K562 (cell line): ENCODE results near the gene OR2V2. TPM values are rescaled to one million over a fixed set of nuclear protein-coding genes. Genes with fewer than 3 reads are reported as not detected.

Source experiments
- ATF4 ChIP-seq: fragments of 450-650 bp; formaldehyde crosslinking; IDR thresholded peaks from 2 replicates; pipeline ENCODE4 v1.4.0; 2022; ENCODE audit warnings: mild to moderate bottlenecking, moderate library complexity
- DACH1 ChIP-seq: fragments of 450-650 bp; IDR thresholded peaks from 2 replicates; pipeline ENCODE4 v1.6.1; 2018; ENCODE audit not compliant: partially characterized antibody
- DPF2 ChIP-seq: fragments of 450-650 bp; IDR thresholded peaks from 2 replicates; pipeline ENCODE4 v1.6.1; 2016
- EGR1 ChIP-seq: fragments of 450-650 bp; conservative IDR thresholded peaks from 2 replicates; pipeline ENCODE4 v1.6.1; 2017; ENCODE audit warnings: mild to moderate bottlenecking
- ESRRA ChIP-seq: fragments of 450-650 bp; IDR thresholded peaks from 2 replicates; pipeline ENCODE4 v1.6.1; 2014; ENCODE audit warnings: low read depth, mild to moderate bottlenecking, moderate library complexity, borderline replicate concordance
- ETV6 ChIP-seq, 3 experiments: fragments of 150-350 bp in 1 of 3; sonication (generic) in 1 of 3; formaldehyde crosslinking in 1 of 3; IDR thresholded peaks; 2 replicates each; pipeline versions ENCODE4 v1.6.1 to v1.8.0; 2014 to 2022; ENCODE audit warnings: borderline replicate concordance in 2 of 3, low read depth in 2 of 3, antibody characterized with exemption in 1 of 3, low read length in 1 of 3, mild to moderate bottlenecking in 1 of 3, missing genetic modification reagents in 1 of 3
- FOXK2 ChIP-seq, 2 experiments: fragments of 450-650 bp; IDR thresholded peaks in 1 of 2; conservative IDR thresholded peaks in 1 of 2; 2 replicates each; pipeline ENCODE4 v1.6.1; 2016; ENCODE audit warnings: low read depth in 2 of 2, mild to moderate bottlenecking in 1 of 2
- GTF2A2 ChIP-seq: IDR thresholded peaks from 2 replicates; pipeline ENCODE4 v1.6.1; 2016; ENCODE audit warnings: mild to moderate bottlenecking, missing genetic modification characterization, missing compliant biosample characterization
- GTF2B ChIP-seq: IDR thresholded peaks from 2 replicates; pipeline ENCODE4 v1.6.1; 2011; ENCODE audit not compliant: insufficient read length; ENCODE audit errors: extremely low read depth
- HDAC6 ChIP-seq: IDR thresholded peaks from 2 replicates; pipeline ENCODE4 v1.6.1; 2012; ENCODE audit warnings: low read depth, mild to moderate bottlenecking, control low read depth, inconsistent platforms, low read length, moderate library complexity
- JUN ChIP-seq, 2 experiments: sonication (generic) in 1 of 2; formaldehyde crosslinking in 1 of 2; IDR thresholded peaks; 2 replicates each; pipeline versions ENCODE4 v1.6.1 to v1.8.0; 2012 to 2022; ENCODE audit warnings: borderline replicate concordance in 2 of 2, mild to moderate bottlenecking in 2 of 2, improper control_type of control experiment in 1 of 2, low read depth in 1 of 2, low read length in 1 of 2, missing genetic modification reagents in 1 of 2
- MCM3 ChIP-seq: fragments of 450-650 bp; IDR thresholded peaks from 2 replicates; pipeline ENCODE4 v1.6.1; 2016
- SMAD1 ChIP-seq: fragments of 150-350 bp; IDR thresholded peaks from 2 replicates; pipeline ENCODE4 v1.6.1; 2014; ENCODE audit warnings: low read length, low read depth; ENCODE audit not compliant: partially characterized antibody
- SPI1 ChIP-seq: IDR thresholded peaks from 2 replicates; pipeline ENCODE4 v1.6.1; 2011; ENCODE audit warnings: low read depth, low read length, control low read depth, borderline replicate concordance
- TARDBP ChIP-seq: fragments of 450-650 bp; IDR thresholded peaks from 2 replicates; pipeline ENCODE4 v1.6.1; 2016
- THRAP3 ChIP-seq: fragments of 450-650 bp; IDR thresholded peaks from 2 replicates; pipeline ENCODE4 v1.6.1; 2016; ENCODE audit warnings: mild to moderate bottlenecking, inconsistent platforms, borderline replicate concordance
- XRCC3 ChIP-seq: fragments of 450-650 bp; IDR thresholded peaks from 2 replicates; pipeline ENCODE4 v1.6.1; 2017; ENCODE audit warnings: mild to moderate bottlenecking, moderate library complexity
- ZBTB2 ChIP-seq: fragments of 450-650 bp; IDR thresholded peaks from 2 replicates; pipeline ENCODE4 v1.6.1; 2016; ENCODE audit warnings: antibody characterized with exemption
- ZC3H11A ChIP-seq: IDR thresholded peaks from 2 replicates; pipeline ENCODE4 v1.6.1; 2012; ENCODE audit warnings: low read depth, low read length, improper control_type of control experiment
- ZNF24 ChIP-seq: fragments of 450-650 bp; IDR thresholded peaks from 2 replicates; pipeline ENCODE4 v1.6.1; 2016
- ZNF347 ChIP-seq: fragments of 450-650 bp; formaldehyde crosslinking; IDR thresholded peaks from 2 replicates; pipeline ENCODE4 v1.4.0; 2020; ENCODE audit warnings: low read depth, mild to moderate bottlenecking, moderate library complexity
- ZNF586 ChIP-seq: fragments of 450-650 bp; formaldehyde crosslinking; conservative IDR thresholded peaks from 2 replicates; pipeline ENCODE4 v1.4.0; 2020; ENCODE audit warnings: mild to moderate bottlenecking, moderate library complexity
- ZNF644 ChIP-seq: fragments of 200-800 bp; sonication (Bioruptor generic); IDR thresholded peaks from 2 replicates; pipeline ENCODE4 v1.6.1; 2016; ENCODE audit warnings: low read depth, missing genetic modification characterization, missing compliant biosample characterization
- ZNF717 ChIP-seq: fragments of 250-450 bp; sonication (Bioruptor Pico); IDR thresholded peaks from 2 replicates; pipeline ENCODE4 v1.5.0; 2021
- ZNF830 ChIP-seq: fragments of 250-450 bp; sonication (Bioruptor Pico); IDR thresholded peaks from 2 replicates; pipeline ENCODE4 v1.5.0; 2021; ENCODE audit warnings: mild to moderate bottlenecking
- polyA plus RNA-seq, 8 experiments: library from polyadenylated mRNA; depleted of rRNA in 4 of 8; stranded (reverse) in 5 of 8; unstranded in 3 of 8; fragments of >200 nt; fragmentation: Nextera tagmentation in 2 of 8; fragmentation: Illumina TruSeq in 1 of 8; extraction: Ambion mirVana in 2 of 8; extraction: Trizol in 1 of 8; gene quantifications; 2 replicates each; pipeline versions ENCODE4 v1.2.1 to v1.2.3, GENCODE V29; 2011 to 2014; ENCODE audit warnings: inconsistent platforms in 1 of 8, missing spikeins in 1 of 8
- total RNA-seq, 7 experiments: library from RNA; depleted of rRNA in 6 of 7; stranded (reverse); fragments of >200 nt in 6 of 7; fragmentation: Illumina TruSeq in 2 of 7; extraction: Trizol in 2 of 7; gene quantifications; 2 replicates each; pipeline versions ENCODE4 v1.2.1 to v1.2.3, GENCODE V29; 2011 to 2021; ENCODE audit warnings: low replicate concordance in 1 of 7
- TF ChIP-seq, protein P1 (sequence below): sonication (generic); formaldehyde crosslinking; IDR thresholded peaks from 2 replicates; pipeline ENCODE4 v1.8.0; 2023; ENCODE audit warnings: mild to moderate bottlenecking, missing genetic modification reagents

The OR2V2 gene
- total and polyA plus RNA-seq, 9 of the 15 experiments (the other 6 are each of a cell fraction or from before 2014, with no cell fraction given), result 0.01 TPM; not detected in 8

- peak; percentile 42; the same call in 1 of the 2 replicates for TF ChIP-seq ZBTB2
- TF ChIP-seq ZNF644, result 0 out of 2 replicates have a peak, but pooled peaks have one; percentile 37
- no peak for TF ChIP-seq TARDBP
- TF ChIP-seq DPF2, result peak; percentile 52; the same call in 1 of the 2 replicates
- no peak for TF ChIP-seq ZNF347
- TF ChIP-seq GTF2A2 (tag), result no peak
- no peak for TF ChIP-seq ZNF830
- no peak for TF ChIP-seq ETV6 (IDR thresholded peaks at IDR 0.05; ENCODE audit: borderline replicate concordance in 1 of 2, low read depth in 2 of 2, low read length in 1 of 2)
- no peak for TF ChIP-seq ETV6 (CRISPR knock-in tag; IDR thresholded peaks at IDR 0.05; ENCODE audit: borderline replicate concordance)
- TF ChIP-seq ZNF24, result no peak
- TF ChIP-seq THRAP3, result peak; percentile 51; the same call in 1 of the 2 replicates
- TF ChIP-seq MCM3, result no peak
- 0 out of 2 replicates have a peak, but pooled peaks have one; percentile 38 for TF ChIP-seq ATF4 (CRISPR knock-in tag)
- TF ChIP-seq ZNF717 (CRISPR knock-in tag), result no peak
- no peak for TF ChIP-seq XRCC3
- TF ChIP-seq EGR1, result no peak
- 0 out of 2 replicates have a peak, but pooled peaks have one; percentile 26 for TF ChIP-seq ZNF586 (CRISPR knock-in tag)
- peak; percentile 56; the same call in 1 of the 2 replicates for TF ChIP-seq SPI1
- TF ChIP-seq FOXK2 (conservative IDR thresholded peaks at IDR 0.05 in 1 of 2, IDR thresholded peaks at IDR 0.05 in 1 of 2; ENCODE audit: low read depth in 2 of 2), result no peak
- no peak for TF ChIP-seq ESRRA
- no peak for TF ChIP-seq DACH1
- TF ChIP-seq ZC3H11A, result no peak
- no peak for TF ChIP-seq SMAD1
- TF ChIP-seq GTF2B, result no peak
- no peak for TF ChIP-seq HDAC6
- TF ChIP-seq JUN (IDR thresholded peaks at IDR 0.05; ENCODE audit: borderline replicate concordance, low read depth, low read length), result no peak
- no peak for TF ChIP-seq JUN (CRISPR knock-in tag; IDR thresholded peaks at IDR 0.05; ENCODE audit: borderline replicate concordance)
- TF ChIP-seq, protein P1, sequence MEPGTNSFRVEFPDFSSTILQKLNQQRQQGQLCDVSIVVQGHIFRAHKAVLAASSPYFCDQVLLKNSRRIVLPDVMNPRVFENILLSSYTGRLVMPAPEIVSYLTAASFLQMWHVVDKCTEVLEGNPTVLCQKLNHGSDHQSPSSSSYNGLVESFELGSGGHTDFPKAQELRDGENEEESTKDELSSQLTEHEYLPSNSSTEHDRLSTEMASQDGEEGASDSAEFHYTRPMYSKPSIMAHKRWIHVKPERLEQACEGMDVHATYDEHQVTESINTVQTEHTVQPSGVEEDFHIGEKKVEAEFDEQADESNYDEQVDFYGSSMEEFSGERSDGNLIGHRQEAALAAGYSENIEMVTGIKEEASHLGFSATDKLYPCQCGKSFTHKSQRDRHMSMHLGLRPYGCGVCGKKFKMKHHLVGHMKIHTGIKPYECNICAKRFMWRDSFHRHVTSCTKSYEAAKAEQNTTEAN (CRISPR knock-in tag), result no peak
Measured at GRCh38 chr5:181163487-181164075, 16.2 kb downstream of the OR2V2 start (continued).
